Measurements from ENCODE around the gene GLCCI1. TPM values are rescaled to one million over a fixed set of nuclear protein-coding genes. Genes with fewer than 3 reads are reported as not detected.

GLCCI1 gene
- total RNA-seq: 0.68 and 1.2 TPM in 2 replicates

GRCh38 chr7:7968544-7969305 lies at the start of gene GLCCI1:
Gene GLCCI1 (plus strand): TSS chr7:7968796. CDS start chr7:7969351, 555 bp downstream.

Measured in hair follicular keratinocyte (primary cell).